ENCODE results near the gene MTCH1. TPM values are rescaled to one million over a fixed set of nuclear protein-coding genes. Genes with fewer than 3 reads are reported as not detected.

MTCH1 gene
- total and polyA plus RNA-seq, 4 donors: 120 to 210 (median 157) TPM

- ATAC-seq (ENCODE audit: insufficient read depth, low FRiP score): no peak
- Histone ChIP-seq H3K27me3 (ENCODE audit: control insufficient read depth in 3 of 3, insufficient read depth in 3 of 3, low read length in 2 of 3) (no peaks in the 10 kb centered on the region), H3K9me3 (ENCODE audit: control insufficient read depth in 4 of 4, insufficient read depth in 3 of 4, low read length in 3 of 4) (no peaks in the 10 kb centered on the region), H3K36me3 (ENCODE audit: control insufficient read depth in 4 of 4, insufficient read depth in 4 of 4, low read length in 4 of 4) (no peaks in the 10 kb centered on the region), H3K4me1 (ENCODE audit: control insufficient read depth in 5 of 5, insufficient read depth in 5 of 5, low read length in 5 of 5) (peaks cover 0 to 9% (median 0%) of the 10 kb centered on the region in 5 donors), H3K27ac (ENCODE audit: low read depth in 1 of 2, low read length in 1 of 2) (no peak overlapping the region), H3K9ac (ENCODE audit: insufficient read depth in 1 of 2, low read length in 2 of 2) (no peak overlapping the region), H3K4me3 (no peak overlapping the region)
- 95 to 96% methylated on average over 2 of the region's 2 CpGs for WGBS, 2 donors
- no peak for TF ChIP-seq CTCF (IDR thresholded peaks at IDR 0.05; ENCODE audit: control extremely low read depth, extremely low read depth)
- no peak for DNase-seq
These were observed 52.9 kb downstream of the MTCH1 start for GRCh38 chr6:36933102-36933501.

GRCh38 chr6:36930483-36930882 is 55.5 kb downstream of the MTCH1 start:
- Histone ChIP-seq H3K27me3 (ENCODE audit: control insufficient read depth in 3 of 3, insufficient read depth in 3 of 3, low read length in 2 of 3) (no peaks in the 10 kb centered on the region), H3K9ac (ENCODE audit: insufficient read depth in 1 of 2, low read length in 2 of 2) (no peak overlapping the region), H3K4me3 (no peak overlapping the region), H3K4me1 (ENCODE audit: control insufficient read depth in 5 of 5, insufficient read depth in 5 of 5, low read length in 5 of 5) (peaks cover 0 to 11% (median 6%) of the 10 kb centered on the region in 5 donors), H3K9me3 (ENCODE audit: control insufficient read depth in 4 of 4, insufficient read depth in 3 of 4, low read length in 3 of 4) (no peaks in the 10 kb centered on the region), H3K36me3 (ENCODE audit: control insufficient read depth in 4 of 4, insufficient read depth in 4 of 4, low read length in 4 of 4) (peaks cover 0 to 1% (median 0%) of the 10 kb centered on the region in 4 donors), H3K27ac (ENCODE audit: low read depth in 1 of 2, low read length in 1 of 2) (no peak overlapping the region)
- no peak for TF ChIP-seq CTCF (IDR thresholded peaks at IDR 0.05; ENCODE audit: control extremely low read depth, extremely low read depth)
- no peak for DNase-seq
- 91 to 98% methylated on average over 4 of the region's 4 CpGs for WGBS, 2 donors
- ATAC-seq (ENCODE audit: insufficient read depth, low FRiP score): no peak

GRCh38 chr6:36929607-36930006 is 56.4 kb downstream of the MTCH1 start:
- ATAC-seq (ENCODE audit: insufficient read depth, low FRiP score): no peak
- Histone ChIP-seq H3K9me3 (ENCODE audit: control insufficient read depth in 4 of 4, insufficient read depth in 3 of 4, low read length in 3 of 4) (no peaks in the 10 kb centered on the region), H3K36me3 (ENCODE audit: control insufficient read depth in 4 of 4, insufficient read depth in 4 of 4, low read length in 4 of 4) (peaks cover 0 to 4% (median 1%) of the 10 kb centered on the region in 4 donors), H3K9ac (ENCODE audit: insufficient read depth in 1 of 2, low read length in 2 of 2) (no peak overlapping the region), H3K27ac (ENCODE audit: low read depth in 1 of 2, low read length in 1 of 2) (no peak overlapping the region), H3K4me3 (no peak overlapping the region), H3K4me1 (ENCODE audit: control insufficient read depth in 5 of 5, insufficient read depth in 5 of 5, low read length in 5 of 5) (peaks cover 0 to 11% (median 6%) of the 10 kb centered on the region in 5 donors), H3K27me3 (ENCODE audit: control insufficient read depth in 3 of 3, insufficient read depth in 3 of 3, low read length in 2 of 3) (no peaks in the 10 kb centered on the region)
- no peak for TF ChIP-seq CTCF (IDR thresholded peaks at IDR 0.05; ENCODE audit: control extremely low read depth, extremely low read depth)
- DNase-seq: peak in 2 of 3 donors; percentile 53 to 71
- 38 to 66% methylated on average over 5 of the region's 5 CpGs for WGBS, 2 donors

- H3K36me3 ChIP-seq (ENCODE audit: control insufficient read depth in 4 of 4, insufficient read depth in 4 of 4, low read length in 4 of 4): peaks cover 0 to 6% (median 2%) of the 10 kb centered on the region in 4 donors
- no peak overlapping the region for H3K27ac ChIP-seq (ENCODE audit: low read depth in 1 of 2, low read length in 1 of 2)
- H3K27me3 ChIP-seq (ENCODE audit: control insufficient read depth in 3 of 3, insufficient read depth in 3 of 3, low read length in 2 of 3): no peaks in the 10 kb centered on the region
- H3K9me3 ChIP-seq (ENCODE audit: control insufficient read depth in 4 of 4, insufficient read depth in 3 of 4, low read length in 3 of 4): no peaks in the 10 kb centered on the region
- H3K4me3 ChIP-seq: no peak overlapping the region
- peaks cover 0 to 11% (median 6%) of the 10 kb centered on the region in 5 donors for H3K4me1 ChIP-seq (ENCODE audit: control insufficient read depth in 5 of 5, insufficient read depth in 5 of 5, low read length in 5 of 5)
- ATAC-seq (ENCODE audit: insufficient read depth, low FRiP score) (no peak), DNase-seq (no peak)
- TF ChIP-seq CTCF (IDR thresholded peaks at IDR 0.05; ENCODE audit: control extremely low read depth, extremely low read depth): no peak
- no peak overlapping the region for H3K9ac ChIP-seq (ENCODE audit: insufficient read depth in 1 of 2, low read length in 2 of 2)
- WGBS, 2 donors: 86 to 93% methylated on average over 10 of the region's 10 CpGs
These were observed 56.8 kb downstream of the MTCH1 start for GRCh38 chr6:36929152-36929551.
